Measurements from ENCODE around the gene SAE1. TPM values are rescaled to one million over a fixed set of nuclear protein-coding genes. Genes with fewer than 3 reads are reported as not detected.
A peak's percentile ranks its signal among the peaks of the same experiment; 100 is the strongest.

Gene SAE1
- total RNA-seq, 2 donors from 2014 or later: 14.5 to 21.5 TPM

GRCh38 chr19:47226426-47227351 lies 96.1 kb downstream of the SAE1 start:
- intact Hi-C loops (cut with DNase I): no loop called here
- peak; percentile 62 to 81 (median 78) for DNase-seq
- TF ChIP-seq POLR2A (IDR thresholded peaks at IDR 0.05): peak in 2 of 3 donors; percentile 23 to 29
- no peak for TF ChIP-seq CTCF (IDR thresholded peaks at IDR 0.05)
- peak; percentile 13 for ATAC-seq
- Histone ChIP-seq H3K27ac (peak overlapping the region; percentile 90 to 99 (median 96)), H3K27me3 (no peaks in the 10 kb centered on the region), H3K9me3 (no peaks in the 10 kb centered on the region), H3K4me3 (peak overlapping the region in 1 of 2 donors; percentile 19), H3K36me3 (replicated peaks in 1 of 2; ENCODE audit: insufficient read depth in 1 of 2, low read depth in 2 of 2) (no peaks in the 10 kb centered on the region), H3K4me1 (peaks cover 48% of the 10 kb centered on the region)
- 10 to 35% methylated on average over 8 to 54 of the region's 56 CpGs for WGBS, 2 donors

- Histone ChIP-seq H3K27ac (peak overlapping the region; percentile 90 to 99 (median 96)), H3K36me3 (replicated peaks in 1 of 2; ENCODE audit: insufficient read depth in 1 of 2, low read depth in 2 of 2) (no peaks in the 10 kb centered on the region), H3K27me3 (no peaks in the 10 kb centered on the region), H3K4me1 (peaks cover 56% of the 10 kb centered on the region), H3K9me3 (no peaks in the 10 kb centered on the region), H3K4me3 (no peak overlapping the region)
- ATAC-seq (peak; percentile 17), DNase-seq (peak; percentile 78 to 90 (median 84))
- 5 to 12% methylated on average over 17 to 27 of the region's 27 CpGs for WGBS, 2 donors
- TF ChIP-seq CTCF (IDR thresholded peaks at IDR 0.05) (no peak), POLR2A (IDR thresholded peaks at IDR 0.05) (peak; percentile 20 to 51 (median 45))
- intact Hi-C loops (cut with DNase I): no loop called here
Measured at GRCh38 chr19:47227352-47228167, 96.9 kb downstream of the SAE1 start.

GRCh38 chr19:47228168-47228936 lies 97.7 kb downstream of the SAE1 start:
- Histone ChIP-seq H3K27ac (peak overlapping the region; percentile 90 to 99 (median 96)), H3K9me3 (no peaks in the 10 kb centered on the region), H3K36me3 (replicated peaks in 1 of 2; ENCODE audit: insufficient read depth in 1 of 2, low read depth in 2 of 2) (no peaks in the 10 kb centered on the region), H3K27me3 (no peaks in the 10 kb centered on the region), H3K4me1 (peaks cover 61% of the 10 kb centered on the region), H3K4me3 (no peak overlapping the region)
- intact Hi-C loops (cut with DNase I): no loop called here
- TF ChIP-seq CTCF (IDR thresholded peaks at IDR 0.05): no peak
- no peak for TF ChIP-seq POLR2A (IDR thresholded peaks at IDR 0.05)
- DNase-seq (peak; percentile 49 to 62 (median 55)), ATAC-seq (no peak)
- WGBS, 2 donors: 0 to 17% methylated on average over 2 to 28 of the region's 50 CpGs

GRCh38 chr19:47228937-47229675 lies 98.5 kb downstream of the SAE1 start:
- H3K9me3 ChIP-seq: no peaks in the 10 kb centered on the region
- no peaks in the 10 kb centered on the region for H3K27me3 ChIP-seq
- H3K4me1 ChIP-seq: peaks cover 61% of the 10 kb centered on the region
- no peak overlapping the region for H3K4me3 ChIP-seq
- TF ChIP-seq POLR2A (IDR thresholded peaks at IDR 0.05) (no peak), CTCF (IDR thresholded peaks at IDR 0.05) (no peak)
- ATAC-seq: no peak
- no peaks in the 10 kb centered on the region for H3K36me3 ChIP-seq (replicated peaks in 1 of 2; ENCODE audit: insufficient read depth in 1 of 2, low read depth in 2 of 2)
- H3K27ac ChIP-seq: peak overlapping the region; percentile 90 to 99 (median 96)
- DNase-seq: no peak
- intact Hi-C loops (cut with DNase I): no loop called here
- WGBS, 2 donors: 37 to 41% methylated on average over 7 to 10 of the region's 10 CpGs
